Jurkat, Clone E6-1 (cell line): ENCODE data around the gene GPC6.
"Not testable (repeated sequence)": the region's sequence is repeated elsewhere in the genome, so short reads cannot be mapped to it uniquely, and the experiment has no call there.

Experiments
- DNase-seq: peaks from one replicate; pipeline ENCODE4 v3.0.0-alpha.2; 2011; ENCODE audit warnings: low read depth, low spot score
- H3K4me3 ChIP-seq: 2 replicates; pipeline ENCODE4 v1.5.1; 2011; ENCODE audit warnings: mild to moderate bottlenecking, low read length, control low read depth, moderate library complexity

Gene GPC6

GRCh38 chr13:94201022-94201421, 974.4 kb downstream of the GPC6 start:
- DNase-seq, result no peak

GRCh38 chr13:94204163-94204562, 977.6 kb downstream of the GPC6 start:
- no peak for DNase-seq
- H3K4me3 ChIP-seq, result no peak overlapping the region

More at GRCh38 chr13:94201022-94201421, 974.4 kb downstream of the GPC6 start:
- H3K4me3 ChIP-seq, result no peak overlapping the region

- H3K4me3 ChIP-seq, result no peak overlapping the region
- DNase-seq, result no peak
These were observed 978.3 kb downstream of the GPC6 start for GRCh38 chr13:94204946-94205345.

GRCh38 chr13:94205896-94206295, 979.3 kb downstream of the GPC6 start:
- no peak for DNase-seq
- H3K4me3 ChIP-seq, result no peak overlapping the region

GRCh38 chr13:94209117-94209516, 982.5 kb downstream of the GPC6 start:
- DNase-seq, result no peak

GRCh38 chr13:94209913-94210312, 983.3 kb downstream of the GPC6 start:
- H3K4me3 ChIP-seq, DNase-seq: not testable (repeated sequence)

More at GRCh38 chr13:94209117-94209516, 982.5 kb downstream of the GPC6 start:
- H3K4me3 ChIP-seq, result no peak overlapping the region

- DNase-seq, result no peak
- no peak overlapping the region for H3K4me3 ChIP-seq
These were observed 984.2 kb downstream of the GPC6 start for GRCh38 chr13:94210816-94211215.

GRCh38 chr13:94212196-94212595, 985.6 kb downstream of the GPC6 start:
- DNase-seq, result no peak

GRCh38 chr13:94214121-94214520, 987.5 kb downstream of the GPC6 start:
- no peak for DNase-seq

More at GRCh38 chr13:94212196-94212595, 985.6 kb downstream of the GPC6 start:
- no peak overlapping the region for H3K4me3 ChIP-seq

GRCh38 chr13:94214975-94215374, 988.4 kb downstream of the GPC6 start:
- DNase-seq, result no peak

More at GRCh38 chr13:94214121-94214520, 987.5 kb downstream of the GPC6 start:
- H3K4me3 ChIP-seq, result no peak overlapping the region

GRCh38 chr13:94216476-94216875, 989.9 kb downstream of the GPC6 start:
- DNase-seq, result no peak
- no peak overlapping the region for H3K4me3 ChIP-seq

More at GRCh38 chr13:94214975-94215374, 988.4 kb downstream of the GPC6 start:
- no peak overlapping the region for H3K4me3 ChIP-seq

- no peak overlapping the region for H3K4me3 ChIP-seq
These were observed 990.8 kb downstream of the GPC6 start for GRCh38 chr13:94217370-94217769.

GRCh38 chr13:94218537-94218936, 991.9 kb downstream of the GPC6 start:
- H3K4me3 ChIP-seq, result no peak overlapping the region
- DNase-seq, result no peak

More at GRCh38 chr13:94217370-94217769, 990.8 kb downstream of the GPC6 start:
- DNase-seq, result no peak

- no peak for DNase-seq
- H3K4me3 ChIP-seq, result no peak overlapping the region
These were observed 992.3 kb downstream of the GPC6 start for GRCh38 chr13:94218951-94219350.

GRCh38 chr13:94224670-94225069, 998.1 kb downstream of the GPC6 start:
- no peak for DNase-seq
- no peak overlapping the region for H3K4me3 ChIP-seq

GRCh38 chr13:94227255-94227879, 1000.8 kb downstream of the GPC6 start:
- DNase-seq, result no peak

GRCh38 chr13:94228763-94229162, 1002.2 kb downstream of the GPC6 start:
- H3K4me3 ChIP-seq, result no peak overlapping the region
- no peak for DNase-seq

More at GRCh38 chr13:94227255-94227879, 1000.8 kb downstream of the GPC6 start:
- no peak overlapping the region for H3K4me3 ChIP-seq

GRCh38 chr13:94232161-94232950, 1005.7 kb downstream of the GPC6 start:
- no peak overlapping the region for H3K4me3 ChIP-seq
- DNase-seq, result no peak

- DNase-seq, result no peak
- no peak overlapping the region for H3K4me3 ChIP-seq
These were observed 1006.3 kb downstream of the GPC6 start for GRCh38 chr13:94232956-94233355.

GRCh38 chr13:94233401-94233800, 1006.8 kb downstream of the GPC6 start:
- no peak for DNase-seq
- H3K4me3 ChIP-seq, result no peak overlapping the region
